HCT116 (cell line): ENCODE measurements around the gene MMP24. TPM values are rescaled to one million over a fixed set of nuclear protein-coding genes. Genes with fewer than 3 reads are reported as not detected.

Source experiments
- ATAC-seq: fragments of 200-7000 bp; cut with Tn5 transposase; 2 replicates; pipeline ENCODE4 v1.9.1; 2020; ENCODE audit warnings: mild to moderate bottlenecking, moderate library complexity
- BruUV-seq: library from RNA; stranded (reverse); fragments of 400-500 nt; replicated peaks from 2 replicates; lab custom pipeline; 2021; lab: Mats Ljungman, UMichigan
- CTCF ChIA-PET: fragments of 300-600 bp; sonication (Branson Sonifier 250); formaldehyde crosslinking; loops from one replicate; lab custom pipeline; 2021; ENCODE audit warnings: antibody characterized with exemption; lab: Charles Lee
- POLR2A ChIA-PET: fragments of 300-600, 350-600 bp; sonication (Branson Sonifier 250); formaldehyde crosslinking; loops from one replicate; lab custom pipeline; 2021; ENCODE audit warnings: antibody characterized with exemption; lab: Charles Lee
- RAD21 ChIA-PET, 2 experiments: fragments of 300-600 bp; sonication (Branson Sonifier 250); formaldehyde crosslinking; loops; one replicate each; lab custom pipeline; 2023; ENCODE audit warnings: low total read pairs in 2 of 2; ENCODE audit not compliant: uncharacterized antibody in 2 of 2, unreplicated experiment in 2 of 2, low non-redundant PET in 1 of 2; lab: Charles Lee
- DNase-seq: peaks from one replicate; pipeline ENCODE4 v3.0.0-alpha.2; 2010; ENCODE audit warnings: low read depth, low spot score
- H2AFZ ChIP-seq: fragments of 200-600 bp; shearing (Covaris generic), sonication (generic); 2 replicates; pipeline ENCODE4 v1.6.1; 2017; ENCODE audit warnings: low read depth, mixed run types, mixed read lengths, antibody characterized with exemption, low read length; ENCODE audit not compliant: poor library complexity, severe bottlenecking
- H3K27ac ChIP-seq: 2 replicates; pipeline ENCODE4 v1.5.1; 2012; ENCODE audit warnings: low read depth, low read length
- H3K27me3 ChIP-seq: fragments of 200-600 bp; sonication (generic); 2 replicates; pipeline ENCODE4 v1.6.1; 2016; ENCODE audit warnings: mixed run types, low read length, mixed read lengths; ENCODE audit not compliant: insufficient read depth
- H3K36me3 ChIP-seq, 2 experiments: fragments of 200-500 bp in 1 of 2; fragments of 200-600 bp in 1 of 2; sonication (Bioruptor generic) in 1 of 2; sonication (generic) in 1 of 2; 2 replicates each; pipeline versions ENCODE4 v1.5.1 to v1.6.1; 2014 to 2016; ENCODE audit warnings: low read length in 2 of 2, inconsistent platforms in 1 of 2, mixed read lengths in 1 of 2, mixed run types in 1 of 2; ENCODE audit not compliant: insufficient read depth in 2 of 2, control insufficient read depth in 1 of 2
- H3K4me1 ChIP-seq, 2 experiments: fragments of 200-600 bp in 1 of 2; sonication (generic) in 1 of 2; 2 replicates each; pipeline versions ENCODE4 v1.5.1 to v1.6.1; 2012 to 2017; ENCODE audit warnings: low read length in 2 of 2, inconsistent platforms in 1 of 2, mild to moderate bottlenecking in 1 of 2, mixed read lengths in 1 of 2, mixed run types in 1 of 2, moderate library complexity in 1 of 2; ENCODE audit not compliant: insufficient read depth in 2 of 2, control insufficient read depth in 1 of 2
- H3K4me2 ChIP-seq: fragments of 200-600 bp; sonication (generic); 2 replicates; pipeline ENCODE4 v1.6.1; 2017; ENCODE audit warnings: mixed run types, low read length, mixed read lengths
- H3K4me3 ChIP-seq, 2 experiments: fragments of 200-600 bp in 1 of 2; sonication (generic) in 1 of 2; replicated peaks in 1 of 2; 2 replicates each; pipeline ENCODE4 v1.5.1; 2011 to 2016; ENCODE audit warnings: low read length in 2 of 2, control low read depth in 1 of 2, low read depth in 1 of 2, mild to moderate bottlenecking in 1 of 2, mixed read lengths in 1 of 2, mixed run types in 1 of 2
- H3K79me2 ChIP-seq: fragments of 200-600 bp; sonication (generic); 2 replicates; pipeline ENCODE4 v1.6.1; 2017; ENCODE audit warnings: mild to moderate bottlenecking, mixed run types, low read length, moderate library complexity, mixed read lengths; ENCODE audit not compliant: insufficient read depth
- H3K9ac ChIP-seq: fragments of 200-600 bp; sonication (generic); 2 replicates; pipeline ENCODE4 v1.6.1; 2016; ENCODE audit warnings: low read length, mixed read lengths
- H3K9me2 ChIP-seq: fragments of 200-600 bp; sonication (generic), shearing (Covaris generic); 2 replicates; pipeline ENCODE4 v1.6.1; 2017; ENCODE audit warnings: mixed run types, mild to moderate bottlenecking, moderate library complexity; ENCODE audit not compliant: insufficient read depth
- H3K9me3 ChIP-seq, 2 experiments: fragments of 200-500 bp in 1 of 2; fragments of 200-600 bp in 1 of 2; sonication (Bioruptor generic) in 1 of 2; sonication (generic) in 1 of 2; 2 replicates each; pipeline ENCODE4 v1.6.1; 2014 to 2017; ENCODE audit warnings: low read length in 2 of 2, mixed read lengths in 2 of 2, inconsistent platforms in 1 of 2, low read depth in 1 of 2, mild to moderate bottlenecking in 1 of 2, mixed run types in 1 of 2, moderate library complexity in 1 of 2; ENCODE audit not compliant: control insufficient read depth in 1 of 2, insufficient read depth in 1 of 2
- H4K20me1 ChIP-seq: fragments of 200-600 bp; sonication (generic), shearing (Covaris generic); 2 replicates; pipeline ENCODE4 v1.6.1; 2017; ENCODE audit warnings: mixed run types, mild to moderate bottlenecking, moderate library complexity; ENCODE audit not compliant: insufficient read depth
- ATF3 ChIP-seq: IDR thresholded peaks from 2 replicates; pipeline ENCODE4 v1.6.1; 2012
- CBX3 ChIP-seq: IDR thresholded peaks from 2 replicates; pipeline ENCODE4 v1.6.1; 2012; ENCODE audit warnings: low read depth
- CEBPB ChIP-seq: IDR thresholded peaks from 2 replicates; pipeline ENCODE4 v1.6.1; 2012; ENCODE audit warnings: low read depth
- CTCF ChIP-seq, 3 experiments: fragments of 200-600 bp in 1 of 3; sonication (generic) in 1 of 3; IDR thresholded peaks in 2 of 3; conservative IDR thresholded peaks in 1 of 3; 2 replicates each; pipeline ENCODE4 v1.5.1; 2012 to 2017; ENCODE audit warnings: low read depth in 2 of 3, low read length in 2 of 3, antibody characterized with exemption in 1 of 3, borderline replicate concordance in 1 of 3, control low read depth in 1 of 3, mild to moderate bottlenecking in 1 of 3, mixed read lengths in 1 of 3, mixed run types in 1 of 3, moderate library complexity in 1 of 3; ENCODE audit not compliant: insufficient read depth in 1 of 3
- ELF1 ChIP-seq: IDR thresholded peaks from 2 replicates; pipeline ENCODE4 v1.6.1; 2012; ENCODE audit warnings: low read depth, borderline replicate concordance
- EZH2 ChIP-seq: fragments of 200-600 bp; sonication (generic); IDR thresholded peaks from 2 replicates; pipeline ENCODE4 v1.6.1; 2017; ENCODE audit warnings: antibody characterized with exemption, mixed run types
- EZH2phosphoT487 ChIP-seq: fragments of 200-600 bp; IDR thresholded peaks from 2 replicates; pipeline ENCODE4 v1.6.1; 2018; ENCODE audit warnings: antibody characterized with exemption, borderline replicate concordance
- FOSL1 ChIP-seq: IDR thresholded peaks from 2 replicates; pipeline ENCODE4 v1.6.1; 2012; ENCODE audit warnings: low read depth
- JUND ChIP-seq: IDR thresholded peaks from 2 replicates; pipeline ENCODE4 v1.6.1; 2012
- POLR2AphosphoS5 ChIP-seq: IDR thresholded peaks from 2 replicates; pipeline ENCODE4 v1.6.1; 2011; ENCODE audit warnings: mild to moderate bottlenecking, low read depth, low read length, moderate library complexity
- RAD21 ChIP-seq: IDR thresholded peaks from 2 replicates; pipeline ENCODE4 v1.6.1; 2012; ENCODE audit warnings: low read depth, mild to moderate bottlenecking
- REST ChIP-seq: IDR thresholded peaks from 2 replicates; pipeline ENCODE4 v1.6.1; 2012; ENCODE audit warnings: low read depth
- SP1 ChIP-seq: IDR thresholded peaks from 2 replicates; pipeline ENCODE4 v1.6.1; 2012; ENCODE audit warnings: low read depth
- TCF7L2 ChIP-seq: IDR thresholded peaks from 2 replicates; pipeline ENCODE4 v1.7.0; 2011; ENCODE audit warnings: borderline replicate concordance, inconsistent platforms; ENCODE audit not compliant: insufficient read depth, insufficient read length; ENCODE audit errors: extremely low read depth
- YY1 ChIP-seq: IDR thresholded peaks from 2 replicates; pipeline ENCODE4 v1.6.1; 2011; ENCODE audit warnings: low read length, low read depth, moderate library complexity, mild to moderate bottlenecking; ENCODE audit not compliant: insufficient replicate concordance; ENCODE audit errors: extremely low read depth
- ZFX ChIP-seq: fragments of 450-650 bp; IDR thresholded peaks from 2 replicates; pipeline ENCODE4 v1.6.1; 2017
- ZNF274 ChIP-seq: fragments of 200-500 bp; sonication (Bioruptor generic); IDR thresholded peaks from 2 replicates; pipeline ENCODE4 v1.6.1; 2014; ENCODE audit warnings: mild to moderate bottlenecking, low read depth, low read length, inconsistent platforms
- intact Hi-C: fragments of 100-400 bp; cut with micrococcal nuclease; formaldehyde crosslinking; loops from 2 replicates; pipeline ENCODE4 v1.10.0; 2022
- total RNA-seq: library from RNA; stranded (reverse); gene quantifications from one replicate; pipeline ENCODE4 v1.2.1, GENCODE V29; 2021; ENCODE audit not compliant: unreplicated experiment
- TF ChIP-seq, protein P1 (sequence below): IDR thresholded peaks from 2 replicates; pipeline ENCODE4 v1.6.1; 2011; ENCODE audit warnings: mild to moderate bottlenecking, low read length, moderate library complexity; ENCODE audit not compliant: insufficient replicate concordance; ENCODE audit errors: extremely low read depth
- TF ChIP-seq, protein P2 (sequence below): IDR thresholded peaks from 2 replicates; pipeline ENCODE4 v1.6.1; 2012

Gene MMP24
- total RNA-seq, 1 experiment from 2014 or later = not detected

DNA sequence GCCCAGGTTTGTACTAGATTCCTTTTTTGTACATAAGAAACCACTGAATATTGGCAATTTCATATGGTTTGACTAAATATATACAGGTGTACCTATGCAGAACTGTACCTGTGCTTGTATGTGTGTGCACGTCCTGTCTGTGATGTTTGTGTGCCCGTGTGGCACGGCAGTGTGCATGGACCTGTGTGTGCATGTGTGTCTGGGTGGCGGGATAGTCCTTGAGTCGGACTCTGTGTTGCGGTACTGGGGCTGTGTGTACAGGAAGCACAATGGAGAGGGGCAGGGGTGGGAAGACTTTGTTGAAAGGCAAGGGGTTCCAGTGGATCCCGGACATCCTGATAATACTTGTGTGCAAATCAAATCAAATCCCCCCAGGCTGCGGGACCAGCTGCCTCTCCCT, 69.2 kb downstream of the MMP24 start (continued):
- TF ChIP-seq JUND = no peak

- peaks cover 5 to 13% of the 10 kb centered on the region in 2 experiments; a peak in 2 of 4 replicates for H3K4me1 ChIP-seq
- no peak for ATAC-seq
- TF ChIP-seq REST (no peak), YY1 (no peak), CBX3 (no peak), TCF7L2 (no peak), SP1 (no peak), ZFX (no peak), ATF3 (no peak), POLR2AphosphoS5 (no peak), EZH2phosphoT487 (no peak), CTCF (IDR thresholded peaks at IDR 0.05 in 2 of 3, conservative IDR thresholded peaks at IDR 0.05 in 1 of 3; ENCODE audit: borderline replicate concordance in 1 of 3, insufficient read depth in 1 of 3, low read depth in 2 of 3, low read length in 2 of 3) (no peak), ELF1 (no peak), RAD21 (no peak), EZH2 (no peak), FOSL1 (no peak), ZNF274 (no peak), JUND (no peak), CEBPB (no peak)
- TF ChIP-seq, protein P1, sequence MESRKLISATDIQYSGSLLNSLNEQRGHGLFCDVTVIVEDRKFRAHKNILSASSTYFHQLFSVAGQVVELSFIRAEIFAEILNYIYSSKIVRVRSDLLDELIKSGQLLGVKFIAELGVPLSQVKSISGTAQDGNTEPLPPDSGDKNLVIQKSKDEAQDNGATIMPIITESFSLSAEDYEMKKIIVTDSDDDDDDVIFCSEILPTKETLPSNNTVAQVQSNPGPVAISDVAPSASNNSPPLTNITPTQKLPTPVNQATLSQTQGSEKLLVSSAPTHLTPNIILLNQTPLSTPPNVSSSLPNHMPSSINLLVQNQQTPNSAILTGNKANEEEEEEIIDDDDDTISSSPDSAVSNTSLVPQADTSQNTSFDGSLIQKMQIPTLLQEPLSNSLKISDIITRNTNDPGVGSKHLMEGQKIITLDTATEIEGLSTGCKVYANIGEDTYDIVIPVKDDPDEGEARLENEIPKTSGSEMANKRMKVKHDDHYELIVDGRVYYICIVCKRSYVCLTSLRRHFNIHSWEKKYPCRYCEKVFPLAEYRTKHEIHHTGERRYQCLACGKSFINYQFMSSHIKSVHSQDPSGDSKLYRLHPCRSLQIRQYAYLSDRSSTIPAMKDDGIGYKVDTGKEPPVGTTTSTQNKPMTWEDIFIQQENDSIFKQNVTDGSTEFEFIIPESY = no peak
- TF ChIP-seq, protein P2, sequence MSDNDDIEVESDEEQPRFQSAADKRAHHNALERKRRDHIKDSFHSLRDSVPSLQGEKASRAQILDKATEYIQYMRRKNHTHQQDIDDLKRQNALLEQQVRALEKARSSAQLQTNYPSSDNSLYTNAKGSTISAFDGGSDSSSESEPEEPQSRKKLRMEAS = no peak
Observed at GRCh38 chr20:35296101-35296554, 69.6 kb downstream of the MMP24 start.

More at GRCh38 chr20:35296101-35296554, 69.6 kb downstream of the MMP24 start:
- CTCF ChIA-PET = no interaction called here
- Histone ChIP-seq H2AFZ (no peak overlapping the region), H3K9me3 (no peaks in the 10 kb centered on the region), H3K4me2 (no peak overlapping the region), H3K36me3 (no peaks in the 10 kb centered on the region), H3K4me3 (no peak overlapping the region), H3K27me3 (no peaks in the 10 kb centered on the region), H3K9me2 (no peaks in the 10 kb centered on the region), H3K27ac (no peak overlapping the region), H4K20me1 (no peaks in the 10 kb centered on the region), H3K9ac (no peak overlapping the region), H3K79me2 (no peaks in the 10 kb centered on the region)
- BruUV-seq = no TSS peak
- intact Hi-C loops = no loop called here
- RAD21 ChIA-PET = no interaction called here
- no peak for DNase-seq
- POLR2A ChIA-PET = no interaction called here
